ACC112 (cell line): ENCODE measurements around the gene MAP1LC3B.
"Not testable (repeated sequence)": the region's sequence is repeated elsewhere in the genome, so short reads cannot be mapped to it uniquely, and the experiment has no call there.

Experiments
- H2AFZ ChIP-seq: fragments of 200-600 bp; sonication (generic); one replicate; pipeline ENCODE4 v1.6.0; 2017; ENCODE audit warnings: antibody characterized with exemption, low read length; ENCODE audit not compliant: unreplicated experiment
- H3K27ac ChIP-seq: fragments of 200-600 bp; sonication (generic); 2 replicates; pipeline ENCODE4 v1.5.1; 2014; ENCODE audit warnings: low read depth, mild to moderate bottlenecking, antibody characterized with exemption, low read length, moderate library complexity
- H3K27me3 ChIP-seq: fragments of 200-600 bp; sonication (generic); 2 replicates; pipeline ENCODE4 v1.6.1; 2014; ENCODE audit warnings: mild to moderate bottlenecking, antibody characterized with exemption, low read length, moderate library complexity, mixed read lengths; ENCODE audit not compliant: insufficient read depth
- H3K36me3 ChIP-seq: fragments of 200-600 bp; sonication (generic); 2 replicates; pipeline ENCODE4 v1.6.1; 2016; ENCODE audit warnings: mild to moderate bottlenecking, antibody characterized with exemption, low read length, moderate library complexity, mixed read lengths; ENCODE audit not compliant: insufficient read depth
- H3K4me1 ChIP-seq: fragments of 200-600 bp; sonication (generic); one replicate; pipeline ENCODE4 v1.6.1; 2016; ENCODE audit warnings: low read length, mixed read lengths; ENCODE audit not compliant: insufficient read depth, unreplicated experiment, control insufficient read depth
- H3K4me3 ChIP-seq: fragments of 200-600 bp; sonication (generic); 2 replicates; pipeline ENCODE4 v1.5.1; 2014; ENCODE audit warnings: mild to moderate bottlenecking, low read depth, low read length
- H3K79me2 ChIP-seq: fragments of 200-600 bp; sonication (generic); one replicate; pipeline ENCODE4 v1.6.0; 2016; ENCODE audit warnings: low read length; ENCODE audit not compliant: control insufficient read depth, unreplicated experiment, insufficient read depth

The MAP1LC3B gene

GRCh38 chr16:87383505-87384161 is 8.5 kb upstream of the MAP1LC3B start, which contains the start of gene FBXO31:
FBXO31 (minus strand) TSS chr16:87383776; CDS start chr16:87383744, 32 bp downstream.
- Histone ChIP-seq H3K27ac (peak within 1 kb of the TSS; percentile 73), H3K4me1 (peaks cover 27% of the 10 kb centered on the region), H3K4me3 (peak within 1 kb of the TSS; percentile 85), H3K79me2 (peaks cover 43% of the 10 kb centered on the region), H3K36me3 (no peaks in the 10 kb centered on the region), H2AFZ (peak within 1 kb of the TSS; percentile 88), H3K27me3 (no peaks in the 10 kb centered on the region)

- Histone ChIP-seq H3K79me2 (peaks cover 38% of the 10 kb centered on the region), H2AFZ (peak overlapping the region; percentile 88), H3K4me3 (peak overlapping the region; percentile 85), H3K36me3 (no peaks in the 10 kb centered on the region), H3K27me3 (no peaks in the 10 kb centered on the region), H3K4me1 (peaks cover 34% of the 10 kb centered on the region), H3K27ac (peak overlapping the region; percentile 68)
These were observed 7.8 kb upstream of the MAP1LC3B start for GRCh38 chr16:87384162-87384874.

- H3K36me3 ChIP-seq, H3K27ac ChIP-seq, H3K27me3 ChIP-seq: not testable (repeated sequence)
- Histone ChIP-seq H3K4me1 (peaks cover 36% of the 10 kb centered on the region), H3K79me2 (peaks cover 33% of the 10 kb centered on the region), H3K4me3 (peak overlapping the region; percentile 85), H2AFZ (peak overlapping the region; percentile 88)
These were observed 7.3 kb upstream of the MAP1LC3B start for GRCh38 chr16:87384875-87385167.

GRCh38 chr16:87387942-87388817 is 4.0 kb upstream of the MAP1LC3B start:
- Histone ChIP-seq H2AFZ (peak overlapping the region; percentile 70), H3K4me1 (peaks cover 19% of the 10 kb centered on the region), H3K4me3 (peak overlapping the region; percentile 46), H3K79me2 (peaks cover 11% of the 10 kb centered on the region), H3K36me3 (no peaks in the 10 kb centered on the region), H3K27ac (peak overlapping the region; percentile 83), H3K27me3 (no peaks in the 10 kb centered on the region)

- Histone ChIP-seq H3K4me1 (peaks cover 22% of the 10 kb centered on the region), H3K4me3 (peak overlapping the region; percentile 36), H3K27me3 (no peaks in the 10 kb centered on the region), H3K36me3 (no peaks in the 10 kb centered on the region), H2AFZ (no peak overlapping the region), H3K27ac (peak overlapping the region; percentile 83), H3K79me2 (peaks cover 17% of the 10 kb centered on the region)
These were observed 3.4 kb upstream of the MAP1LC3B start for GRCh38 chr16:87388818-87389134.

GRCh38 chr16:87389245-87389644 is 2.9 kb upstream of the MAP1LC3B start:
- Histone ChIP-seq H3K4me1 (peaks cover 27% of the 10 kb centered on the region), H3K4me3 (no peak overlapping the region), H3K27ac (peak overlapping the region; percentile 83), H2AFZ (peak overlapping the region; percentile 40), H3K27me3 (no peaks in the 10 kb centered on the region), H3K79me2 (peaks cover 21% of the 10 kb centered on the region), H3K36me3 (no peaks in the 10 kb centered on the region)

DNA sequence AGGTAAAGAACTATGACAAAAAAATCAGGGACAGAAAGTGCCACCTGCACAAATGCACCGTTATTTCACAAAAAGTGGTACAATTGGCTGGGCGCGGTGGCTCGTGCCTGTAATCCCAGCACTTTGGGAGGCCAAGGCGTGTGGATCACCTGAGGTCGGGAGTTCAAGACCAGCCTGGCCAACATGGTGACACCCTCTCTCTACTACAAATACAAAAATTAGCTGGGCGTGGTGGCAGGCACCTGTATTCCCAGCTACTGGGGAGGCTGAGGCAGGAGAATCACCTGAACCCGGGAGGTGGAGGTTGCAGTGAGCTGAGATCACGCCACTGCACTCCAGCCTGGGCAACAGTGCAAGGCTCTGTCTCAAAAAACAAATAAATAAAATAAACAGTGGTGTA is 2.2 kb upstream of the MAP1LC3B start:
- H3K27me3 ChIP-seq, H2AFZ ChIP-seq, H3K4me3 ChIP-seq, H3K36me3 ChIP-seq: not testable (repeated sequence)
- 0 out of 2 replicates have a peak overlapping the region, but pooled peaks have one; percentile 83 for H3K27ac ChIP-seq
- H3K4me1 ChIP-seq: peaks cover 33% of the 10 kb centered on the region
- H3K79me2 ChIP-seq: peaks cover 28% of the 10 kb centered on the region

DNA sequence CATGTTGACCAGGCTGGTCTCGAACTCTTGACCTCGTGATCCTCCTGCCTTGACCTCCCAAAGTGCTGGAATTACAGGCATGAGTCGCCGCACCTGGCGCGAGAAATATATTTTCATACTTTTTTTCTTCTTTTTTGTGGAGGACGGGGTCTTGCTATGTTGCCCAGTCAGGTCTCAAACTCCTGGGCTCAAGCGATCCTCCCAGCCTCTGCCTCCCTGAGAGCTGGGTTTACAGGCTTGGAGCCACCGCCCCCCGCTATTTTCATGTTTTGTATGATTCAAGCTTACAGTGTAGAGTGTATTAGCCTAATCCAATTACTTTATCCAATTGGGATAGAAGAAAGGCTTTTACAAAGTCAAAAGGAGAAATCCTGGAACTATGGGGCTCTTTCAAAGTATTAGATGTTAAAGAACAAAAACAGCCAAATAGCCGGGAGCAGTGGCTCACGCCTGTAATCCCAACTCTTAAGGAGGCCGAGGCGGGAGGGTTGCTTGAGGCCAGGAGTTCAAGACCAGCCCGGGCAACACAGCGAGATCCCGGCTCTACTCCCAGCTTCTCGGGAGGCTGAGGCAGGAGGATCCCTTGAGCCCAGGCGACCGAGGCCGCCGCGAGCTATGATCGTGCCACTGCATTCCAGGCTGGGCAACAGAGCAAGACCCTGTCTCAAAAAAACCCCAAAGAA is 1.4 kb upstream of the MAP1LC3B start:
- Histone ChIP-seq H2AFZ (no peak overlapping the region), H3K4me1 (peaks cover 39% of the 10 kb centered on the region), H3K36me3 (no peaks in the 10 kb centered on the region; the same call in 1 of the 2 replicates), H3K27ac (peak overlapping the region; percentile 88), H3K27me3 (no peaks in the 10 kb centered on the region), H3K79me2 (peaks cover 36% of the 10 kb centered on the region), H3K4me3 (peak overlapping the region; percentile 93)

GRCh38 chr16:87391324-87391949 is 699 bp upstream of the MAP1LC3B start:
- H3K27ac ChIP-seq: peak overlapping the region; percentile 88
- H3K4me1 ChIP-seq: peaks cover 39% of the 10 kb centered on the region
- no peak overlapping the region for H2AFZ ChIP-seq

More at GRCh38 chr16:87391324-87391949, 699 bp upstream of the MAP1LC3B start:
- Histone ChIP-seq H3K4me3 (peak overlapping the region; percentile 93), H3K27me3 (no peaks in the 10 kb centered on the region), H3K36me3 (no peaks in the 10 kb centered on the region; the same call in 1 of the 2 replicates), H3K79me2 (peaks cover 42% of the 10 kb centered on the region)
